GM12878 (cell line): ENCODE data around the gene MAGI1. TPM values are rescaled to one million over a fixed set of nuclear protein-coding genes. Genes with fewer than 3 reads are reported as not detected.

Experiments
- ATAC-seq: fragments of 200-7000 bp; cut with Tn5 transposase; 3 replicates; pipeline ENCODE4 v1.9.1; 2020; ENCODE audit warnings: mild to moderate bottlenecking, moderate library complexity
- BruUV-seq: library from RNA; stranded (reverse); fragments of 400-500 nt; replicated peaks from 2 replicates; lab custom pipeline; 2021; lab: Mats Ljungman, UMichigan
- CTCF ChIA-PET: fragments of 300-600 bp; sonication (Branson Sonifier 250); formaldehyde crosslinking; extraction: SDS; loops from one replicate; lab custom pipeline; 2021; ENCODE audit warnings: inconsistent platforms; lab: Yijun Ruan, JAX
- POLR2A ChIA-PET: fragments of 350-600 bp; formaldehyde crosslinking; extraction: SDS; loops from one replicate; lab custom pipeline; 2021; ENCODE audit warnings: inconsistent platforms; lab: Charles Lee
- RAD21 ChIA-PET: fragments of 300-600 bp; sonication (Branson Sonifier 250); formaldehyde crosslinking; loops from one replicate; lab custom pipeline; 2023; ENCODE audit warnings: antibody characterized with exemption; ENCODE audit not compliant: unreplicated experiment; lab: Charles Lee
- SMC1A ChIA-PET: fragments of 300-600 bp; sonication (Branson Sonifier 250); formaldehyde crosslinking; loops from one replicate; lab custom pipeline; 2023; ENCODE audit not compliant: unreplicated experiment, uncharacterized antibody; lab: Charles Lee
- DNase-seq: peaks from one replicate; pipeline ENCODE4 v3.0.0-alpha.2; 2011; ENCODE audit warnings: low read depth, low spot score
- FAIRE-seq: peaks from 3 replicates; lab custom pipeline; 2011; peaks lifted over from hg19 to GRCh38; lab: Jason Lieb, UNC
- H2AFZ ChIP-seq: 2 replicates; pipeline ENCODE4 v1.6.0; 2011; ENCODE audit warnings: low read depth, low read length, control low read depth; ENCODE audit not compliant: control insufficient read depth
- H3K27ac ChIP-seq: 2 replicates; pipeline ENCODE4 v1.5.1; 2011; ENCODE audit warnings: control low read depth; ENCODE audit not compliant: control insufficient read depth, insufficient read depth
- H3K27me3 ChIP-seq, 2 experiments: replicated peaks in 1 of 2; 2 replicates each; pipeline versions ENCODE4 v1.6.0 to v1.6.1; 2011; ENCODE audit warnings: low read length in 1 of 2; ENCODE audit not compliant: control insufficient read depth in 2 of 2, insufficient read depth in 2 of 2
- H3K36me3 ChIP-seq, 2 experiments: 2 replicates each; pipeline ENCODE4 v1.5.1; 2011; ENCODE audit warnings: low read length in 1 of 2; ENCODE audit not compliant: control insufficient read depth in 2 of 2, insufficient read depth in 2 of 2
- H3K4me1 ChIP-seq: 2 replicates; pipeline ENCODE4 v1.6.1; 2011; ENCODE audit warnings: mild to moderate bottlenecking, low read length, moderate library complexity, mixed read lengths; ENCODE audit not compliant: control insufficient read depth, insufficient read depth
- H3K4me2 ChIP-seq: 2 replicates; pipeline ENCODE4 v1.6.0; 2011; ENCODE audit warnings: control low read depth; ENCODE audit not compliant: control insufficient read depth, insufficient read depth
- H3K4me3 ChIP-seq: fragments of 200-600 bp; sonication (generic); 2 replicates; pipeline ENCODE4 v1.5.1; 2016
- H3K79me2 ChIP-seq: 2 replicates; pipeline ENCODE4 v1.6.0; 2011; ENCODE audit warnings: low read length; ENCODE audit not compliant: control insufficient read depth, insufficient read depth
- H3K9ac ChIP-seq: 2 replicates; pipeline ENCODE4 v1.8.0; 2011; ENCODE audit warnings: low read length, control low read depth, mixed read lengths; ENCODE audit not compliant: control insufficient read depth, insufficient read depth
- H3K9me3 ChIP-seq: replicated peaks from 3 replicates; pipeline ENCODE4 v1.5.1; 2011; ENCODE audit warnings: mild to moderate bottlenecking, low read length; ENCODE audit not compliant: control insufficient read depth, insufficient read depth
- H4K20me1 ChIP-seq: 2 replicates; pipeline ENCODE4 v1.6.0; 2011; ENCODE audit not compliant: control insufficient read depth, insufficient read depth
- ATF7 ChIP-seq: fragments of 450-650 bp; IDR thresholded peaks from 2 replicates; pipeline ENCODE4 v1.6.1; 2016; ENCODE audit warnings: low read depth, mild to moderate bottlenecking
- CHD2 ChIP-seq: IDR thresholded peaks from 2 replicates; pipeline ENCODE4 v1.6.1; 2011; ENCODE audit warnings: low read depth, low read length, improper control_type of control experiment, borderline replicate concordance
- CREM ChIP-seq: IDR thresholded peaks from 2 replicates; pipeline ENCODE4 v1.6.1; 2014; ENCODE audit warnings: antibody characterized with exemption, low read depth
- EP300 ChIP-seq, 2 experiments: fragments of 150-350 bp in 1 of 2; IDR thresholded peaks; 2 replicates each; pipeline ENCODE4 v1.6.1; 2011 to 2012; ENCODE audit warnings: low read depth in 2 of 2, low read length in 2 of 2, borderline replicate concordance in 1 of 2, improper control_type of control experiment in 1 of 2, inconsistent platforms in 1 of 2; ENCODE audit not compliant: control insufficient read depth in 1 of 2
- ESRRA ChIP-seq: IDR thresholded peaks from 2 replicates; pipeline ENCODE4 v1.6.1; 2012; ENCODE audit warnings: mild to moderate bottlenecking, low read length, improper control_type of control experiment
- JUNB ChIP-seq: IDR thresholded peaks from 2 replicates; pipeline ENCODE4 v1.6.1; 2016; ENCODE audit warnings: antibody characterized with exemption, mild to moderate bottlenecking
- KAT2A ChIP-seq: conservative IDR thresholded peaks from 2 replicates; pipeline ENCODE4 v1.6.1; 2011; ENCODE audit warnings: low read depth, low read length; ENCODE audit not compliant: control insufficient read depth
- LARP7 ChIP-seq: fragments of 450-650 bp; IDR thresholded peaks from 2 replicates; pipeline ENCODE4 v1.6.1; 2017; ENCODE audit warnings: mild to moderate bottlenecking
- MTA3 ChIP-seq: IDR thresholded peaks from 2 replicates; pipeline ENCODE4 v1.6.1; 2012; ENCODE audit warnings: low read length, inconsistent platforms, borderline replicate concordance
- RAD21 ChIP-seq: IDR thresholded peaks from 2 replicates; pipeline ENCODE4 v1.6.1; 2011; ENCODE audit warnings: mild to moderate bottlenecking, low read depth, low read length, moderate library complexity; ENCODE audit not compliant: insufficient read depth
- SIN3A ChIP-seq: IDR thresholded peaks from 2 replicates; pipeline ENCODE4 v1.6.1; 2012; ENCODE audit warnings: low read depth, low read length, improper control_type of control experiment
- SMAD5 ChIP-seq: IDR thresholded peaks from 2 replicates; pipeline ENCODE4 v1.6.1; 2016; ENCODE audit warnings: antibody characterized with exemption, low read depth
- SREBF1 ChIP-seq: IDR thresholded peaks from 2 replicates; pipeline ENCODE4 v1.6.1; 2012; ENCODE audit warnings: mild to moderate bottlenecking, low read length
- USF2 ChIP-seq: IDR thresholded peaks from 2 replicates; pipeline ENCODE4 v1.6.1; 2011; ENCODE audit warnings: low read depth, low read length, improper control_type of control experiment, borderline replicate concordance
- ZNF207 ChIP-seq: fragments of 450-650 bp; IDR thresholded peaks from 2 replicates; pipeline ENCODE4 v1.6.1; 2014; ENCODE audit warnings: antibody characterized with exemption, mild to moderate bottlenecking, borderline replicate concordance
- ZNF24 ChIP-seq: fragments of 450-650 bp; IDR thresholded peaks from 2 replicates; pipeline ENCODE4 v1.6.1; 2017; ENCODE audit warnings: antibody characterized with exemption, mild to moderate bottlenecking
- ZNF687 ChIP-seq: fragments of 450-650 bp; IDR thresholded peaks from 2 replicates; pipeline ENCODE4 v1.6.1; 2017; ENCODE audit warnings: mild to moderate bottlenecking, moderate library complexity
- WGBS: methylation state at CpG from one replicate; pipeline ENCODE4 v1.1.6; 2016; ENCODE audit warnings: low lambda C conversion rate; ENCODE audit not compliant: insufficient replicate concordance, insufficient coverage; ENCODE audit errors: missing lambda C conversion rate; 5-methylcytosine and 5-hydroxymethylcytosine counted together
- in situ Hi-C: fragments of 300-500 bp; cut with MboI; formaldehyde crosslinking; loops from 9 replicates; pipeline ENCODE4 v1.14.3; 2018; ENCODE audit warnings: mixed read lengths
- intact Hi-C: fragments of 100-400 bp; cut with micrococcal nuclease; formaldehyde crosslinking; loops from one replicate; pipeline ENCODE4 v1.14.2; 2022; ENCODE audit not compliant: unreplicated experiment
- polyA plus RNA-seq, 11 experiments: library from polyadenylated mRNA; depleted of rRNA in 4 of 11; unstranded in 6 of 11; stranded (reverse) in 5 of 11; fragments of >200 nt; fragmentation: Nextera tagmentation in 4 of 11; fragmentation: Illumina TruSeq in 1 of 11; extraction: Ambion mirVana in 4 of 11; extraction: Trizol in 1 of 11; gene quantifications; 1 replicate in 1 of 11; 2 replicates in 10 of 11; pipeline versions ENCODE4 v1.2.1 to v1.2.3, GENCODE V29; 2011 to 2016; ENCODE audit warnings: inconsistent platforms in 2 of 11, missing spikeins in 2 of 11, low read depth in 1 of 11
- total RNA-seq, 4 experiments: library from RNA; depleted of rRNA in 3 of 4; stranded (reverse); fragments of >200 nt in 3 of 4; fragmentation: Illumina TruSeq in 1 of 4; extraction: Trizol in 1 of 4; gene quantifications; 2 replicates each; pipeline versions ENCODE4 v1.2.1 to v1.2.3, GENCODE V29; 2013 to 2021

MAGI1 gene
- total and polyA plus RNA-seq, 10 of the 15 experiments (the other 5 are each of a cell fraction or from before 2014, with no cell fraction given): 0.02 to 3.3 (median 0.29) TPM; not detected in 1

- Histone ChIP-seq H3K4me1 (no peaks in the 10 kb centered on the region), H3K36me3 (no peaks in the 10 kb centered on the region), H3K27me3 (no peaks in the 10 kb centered on the region), H3K9me3 (no peaks in the 10 kb centered on the region), H3K9ac (no peak overlapping the region), H3K27ac (no peak overlapping the region), H3K4me3 (no peak overlapping the region), H3K4me2 (no peak overlapping the region), H2AFZ (no peak overlapping the region), H3K79me2 (no peaks in the 10 kb centered on the region), H4K20me1 (no peaks in the 10 kb centered on the region)
- in situ Hi-C loops (no loop called here), intact Hi-C loops (no loop called here)
- FAIRE-seq (no peak), ATAC-seq (no peak), DNase-seq (no peak)
- RAD21 ChIA-PET: no interaction called here
- TF ChIP-seq ESRRA (no peak), LARP7 (no peak), JUNB (no peak), USF2 (no peak), SREBF1 (no peak), RAD21 (no peak), SIN3A (no peak), MTA3 (no peak), ATF7 (no peak), SMAD5 (no peak), KAT2A (no peak), ZNF207 (no peak), EP300 (IDR thresholded peaks at IDR 0.05; ENCODE audit: borderline replicate concordance in 1 of 2, control insufficient read depth in 1 of 2, low read depth in 2 of 2, low read length in 2 of 2) (no peak), CREM (no peak), ZNF24 (no peak), CHD2 (no peak), ZNF687 (no peak)
- 58% methylated on average over 3 of the region's 3 CpGs for WGBS
- CTCF ChIA-PET: no interaction called here
- POLR2A ChIA-PET: no interaction called here
- SMC1A ChIA-PET: no interaction called here
- no TSS peak for BruUV-seq
Observed at GRCh38 chr3:65677486-65678010, 361.2 kb downstream of the MAGI1 start.
